ENCODE results near the gene SET.

The SET gene

DNA sequence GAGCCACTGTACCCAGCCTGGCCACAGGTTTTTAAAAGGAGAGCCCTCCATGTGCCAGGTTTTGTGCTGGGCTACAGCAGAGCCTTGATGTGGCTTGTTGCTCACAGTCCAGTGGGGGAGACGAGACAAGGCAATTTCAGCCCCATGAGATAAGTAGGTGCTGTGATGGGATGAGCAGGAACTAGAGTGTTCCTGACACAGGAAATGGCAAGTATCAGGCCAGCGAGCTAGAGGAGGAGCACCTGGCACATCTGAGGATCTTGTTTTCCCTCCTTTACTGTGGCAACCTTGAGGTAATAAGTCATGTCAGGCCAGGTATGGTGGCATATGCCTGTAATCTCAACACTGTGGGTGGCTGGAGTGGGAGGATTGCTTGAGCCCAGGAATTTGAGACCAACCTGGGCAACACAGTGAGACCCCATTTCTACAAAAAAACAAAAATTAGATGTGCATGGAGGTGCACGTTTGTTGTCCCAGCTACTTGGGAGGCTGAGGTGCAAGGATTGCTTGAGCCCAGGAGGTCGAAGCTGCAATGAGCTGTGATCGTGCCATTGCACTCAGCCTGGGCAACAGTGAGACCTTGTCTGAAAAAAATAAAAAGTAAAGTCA is 38.7 kb downstream of the SET start:
- TF ChIP-seq, protein P1, sequence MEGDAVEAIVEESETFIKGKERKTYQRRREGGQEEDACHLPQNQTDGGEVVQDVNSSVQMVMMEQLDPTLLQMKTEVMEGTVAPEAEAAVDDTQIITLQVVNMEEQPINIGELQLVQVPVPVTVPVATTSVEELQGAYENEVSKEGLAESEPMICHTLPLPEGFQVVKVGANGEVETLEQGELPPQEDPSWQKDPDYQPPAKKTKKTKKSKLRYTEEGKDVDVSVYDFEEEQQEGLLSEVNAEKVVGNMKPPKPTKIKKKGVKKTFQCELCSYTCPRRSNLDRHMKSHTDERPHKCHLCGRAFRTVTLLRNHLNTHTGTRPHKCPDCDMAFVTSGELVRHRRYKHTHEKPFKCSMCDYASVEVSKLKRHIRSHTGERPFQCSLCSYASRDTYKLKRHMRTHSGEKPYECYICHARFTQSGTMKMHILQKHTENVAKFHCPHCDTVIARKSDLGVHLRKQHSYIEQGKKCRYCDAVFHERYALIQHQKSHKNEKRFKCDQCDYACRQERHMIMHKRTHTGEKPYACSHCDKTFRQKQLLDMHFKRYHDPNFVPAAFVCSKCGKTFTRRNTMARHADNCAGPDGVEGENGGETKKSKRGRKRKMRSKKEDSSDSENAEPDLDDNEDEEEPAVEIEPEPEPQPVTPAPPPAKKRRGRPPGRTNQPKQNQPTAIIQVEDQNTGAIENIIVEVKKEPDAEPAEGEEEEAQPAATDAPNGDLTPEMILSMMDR (IDR thresholded peaks at IDR 0.05; ENCODE audit: insufficient read depth, low read depth, low read length, missing control alignments), result no peak
- no peak overlapping the region for H3K4me3 ChIP-seq (ENCODE audit: low read depth, low read length)
- no peak for DNase-seq (ENCODE audit: low read depth)

DNA sequence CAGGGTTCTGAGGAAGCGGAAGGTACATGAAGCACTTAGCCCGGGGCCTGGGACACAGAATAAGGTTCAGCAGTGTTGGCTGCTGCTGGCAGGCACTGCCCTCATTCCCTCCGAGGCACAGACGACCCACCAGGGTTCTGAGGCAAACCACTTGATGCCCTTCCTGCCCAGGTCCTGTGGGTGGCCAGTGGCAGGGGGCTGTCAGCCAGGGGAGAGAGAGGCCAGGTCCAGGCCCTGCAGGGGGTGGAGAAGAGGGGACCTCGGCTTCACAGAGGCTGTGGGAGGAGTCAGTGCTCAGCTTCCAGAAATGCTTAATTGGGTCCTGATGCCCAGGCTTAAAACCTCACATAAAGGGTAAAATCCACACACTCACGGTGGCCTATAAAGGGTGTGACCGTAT is 39.3 kb downstream of the SET start:
- no peak for DNase-seq (ENCODE audit: low read depth)
- H3K4me3 ChIP-seq (ENCODE audit: low read depth, low read length), result no peak overlapping the region
- TF ChIP-seq, protein P1 (IDR thresholded peaks at IDR 0.05; ENCODE audit: insufficient read depth, low read depth, low read length, missing control alignments), result no peak

DNA sequence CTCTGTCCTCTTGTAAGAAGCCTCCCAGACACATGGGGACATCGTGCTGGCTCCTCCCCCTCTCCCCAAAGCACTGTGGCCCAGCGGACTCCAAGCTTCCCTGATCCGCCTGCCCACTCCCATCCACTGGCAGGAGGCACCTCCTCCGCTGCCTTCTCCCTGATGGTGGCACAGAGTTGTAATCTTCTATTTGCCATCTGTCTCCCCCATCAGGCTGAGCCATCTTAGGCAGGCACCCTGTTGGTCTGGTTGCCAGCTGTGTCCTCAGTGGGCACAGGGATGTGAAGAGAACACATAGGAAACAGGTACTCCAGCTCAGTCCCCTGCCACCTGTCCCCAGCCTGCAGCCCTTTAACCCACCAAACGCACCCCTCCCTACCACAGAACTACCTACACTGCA is 40.3 kb downstream of the SET start:
- H3K4me3 ChIP-seq (ENCODE audit: low read depth, low read length), result no peak overlapping the region
- no peak for DNase-seq (ENCODE audit: low read depth)
- TF ChIP-seq, protein P1 (IDR thresholded peaks at IDR 0.05; ENCODE audit: insufficient read depth, low read depth, low read length, missing control alignments), result no peak

DNA sequence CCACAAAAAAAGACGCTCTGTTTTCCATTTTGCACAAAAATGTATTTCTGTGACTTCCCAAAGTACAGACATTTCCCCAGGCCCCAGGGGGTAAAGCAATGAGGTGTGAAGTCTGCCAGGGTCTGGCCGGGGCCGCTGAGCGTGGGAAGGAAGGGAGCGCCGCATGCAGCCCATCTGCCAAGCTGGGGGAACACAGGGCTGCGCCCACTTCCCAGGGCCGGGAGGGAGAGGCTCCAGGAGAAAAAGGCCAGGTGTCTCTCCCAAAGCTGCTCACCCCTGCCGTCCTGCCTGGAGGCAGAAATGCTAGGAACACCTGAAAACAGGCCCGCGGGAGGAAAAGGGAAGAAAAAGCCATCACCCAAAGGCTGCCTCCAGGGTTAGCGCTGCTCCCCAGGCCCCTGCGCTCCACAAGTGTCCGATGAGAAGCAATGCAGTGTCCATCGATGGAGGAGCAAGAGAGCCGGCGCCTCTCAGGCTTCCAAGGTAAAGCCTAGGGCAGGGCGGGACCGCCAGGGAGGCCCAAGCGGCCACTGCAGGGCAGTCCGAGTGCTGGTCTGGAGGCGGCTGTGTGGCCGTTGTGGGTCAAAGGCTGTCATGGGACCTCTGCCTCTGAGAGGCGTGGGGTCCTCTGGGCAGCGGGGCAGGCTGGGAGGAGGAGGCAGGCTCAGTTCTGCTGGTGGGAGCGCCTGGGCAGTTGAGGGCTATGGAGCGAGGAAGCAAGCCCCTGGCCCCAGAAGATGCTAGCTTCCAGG is 40.9 kb downstream of the SET start:
- H3K4me3 ChIP-seq (ENCODE audit: low read depth, low read length), result no peak overlapping the region
- TF ChIP-seq, protein P1 (IDR thresholded peaks at IDR 0.05; ENCODE audit: insufficient read depth, low read depth, low read length, missing control alignments), result no peak
- no peak for DNase-seq (ENCODE audit: low read depth)

DNA sequence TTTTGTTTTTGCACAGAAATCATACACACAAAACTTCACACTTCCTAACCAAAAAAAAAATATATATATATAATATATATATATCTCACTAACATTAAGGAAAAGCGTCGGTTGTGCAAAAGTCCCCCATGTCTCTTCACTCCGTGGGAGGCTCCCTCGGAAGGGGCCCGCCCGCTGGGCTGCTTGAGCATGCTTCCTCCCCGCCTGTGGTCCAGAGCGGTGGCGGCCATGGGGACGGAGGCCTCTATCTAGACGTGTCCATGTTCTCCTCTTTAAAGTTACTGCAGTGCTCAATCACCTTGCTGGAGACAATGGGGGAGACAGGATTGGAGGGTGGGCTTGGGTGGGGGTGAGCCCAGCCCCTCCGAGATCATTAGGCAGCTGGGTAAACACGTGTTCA is 42.1 kb downstream of the SET start:
- TF ChIP-seq, protein P1 (IDR thresholded peaks at IDR 0.05; ENCODE audit: insufficient read depth, low read depth, low read length, missing control alignments), result no peak
- no peak overlapping the region for H3K4me3 ChIP-seq (ENCODE audit: low read depth, low read length)
- no peak for DNase-seq (ENCODE audit: low read depth)

DNA sequence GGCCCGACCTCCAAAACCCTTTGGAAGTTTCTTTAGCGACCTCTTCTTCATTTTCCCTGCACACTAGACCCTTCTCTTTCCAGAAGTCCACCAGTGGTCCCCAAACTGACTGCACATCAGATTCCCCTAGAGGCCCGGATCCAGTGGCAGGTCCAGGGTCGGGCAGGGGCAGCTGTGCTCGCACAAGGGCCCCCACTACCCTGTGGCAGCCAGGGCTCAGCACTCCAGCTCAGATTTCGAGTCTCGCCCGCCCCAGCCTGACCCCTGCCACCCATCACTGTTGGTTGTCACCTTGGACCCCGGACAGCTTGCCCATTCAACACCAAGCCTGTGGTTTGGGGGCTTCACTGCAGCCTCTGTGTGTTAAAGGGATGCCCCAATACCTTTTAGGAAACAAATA is 42.7 kb downstream of the SET start:
- TF ChIP-seq, protein P1 (IDR thresholded peaks at IDR 0.05; ENCODE audit: insufficient read depth, low read depth, low read length, missing control alignments), result no peak
- DNase-seq (ENCODE audit: low read depth), result no peak
- H3K4me3 ChIP-seq (ENCODE audit: low read depth, low read length), result no peak overlapping the region
